Vagina (tissue), 2 donors: Measurements from ENCODE around the gene SIPA1L3. TPM values are rescaled to one million over a fixed set of nuclear protein-coding genes. Genes with fewer than 3 reads are reported as not detected.

Experiments
- DNase-seq, 2 donors: peaks; one replicate each; pipeline ENCODE4 v3.0.0-alpha.2; 2017; ENCODE audit errors: extremely low spot score in 2 of 2
- H3K27ac ChIP-seq: fragments of 200-600 bp; sonication (generic); one replicate; pipeline ENCODE4 v1.5.1; 2019
- H3K27me3 ChIP-seq: fragments of 200-600 bp; sonication (generic); one replicate; pipeline ENCODE4 v1.5.1; 2019
- H3K36me3 ChIP-seq, 2 donors: fragments of 200-600 bp; sonication (generic); one replicate each; pipeline ENCODE4 v1.5.1; 2017 to 2019
- H3K4me1 ChIP-seq: fragments of 200-600 bp; sonication (generic); one replicate; pipeline ENCODE4 v1.5.1; 2019
- H3K4me3 ChIP-seq, 2 donors: fragments of 200-600 bp; sonication (generic); 1 replicate in 1 of 2; 2 replicates in 1 of 2; pipeline ENCODE4 v1.5.1; 2016 to 2019
- H3K9me3 ChIP-seq: fragments of 200-600 bp; sonication (generic); one replicate; pipeline ENCODE4 v1.5.1; 2019
- POLR2A ChIP-seq, 2 donors: fragments of 450-650 bp; IDR thresholded peaks; one replicate each; pipeline ENCODE4 v1.6.1; 2017; ENCODE audit warnings: antibody characterized with exemption in 2 of 2, mild to moderate bottlenecking in 2 of 2, moderate library complexity in 2 of 2
- POLR2AphosphoS5 ChIP-seq, 2 donors: sonication (generic); formaldehyde crosslinking; IDR thresholded peaks; one replicate each; pipeline ENCODE4 v1.9.0; 2017; ENCODE audit warnings: antibody characterized with exemption in 2 of 2, mild to moderate bottlenecking in 2 of 2, low read depth in 1 of 2; ENCODE audit not compliant: insufficient read depth in 1 of 2
- intact Hi-C: fragments of 100-400 bp; cut with DNase I; formaldehyde crosslinking; loops from one replicate; pipeline ENCODE4 v1.15.1; 2023
- total RNA-seq: library from RNA; depleted of rRNA; stranded (reverse); fragments of >200 nt; gene quantifications from one replicate; pipeline ENCODE4 v1.2.3, GENCODE V29; 2016
- TF ChIP-seq, protein P1 (sequence below), 3 experiments: fragments of 450-650 bp in 2 of 3; fragments of 200-600 bp in 1 of 3; sonication (generic) in 1 of 3; IDR thresholded peaks; one replicate each; pipeline ENCODE4 v1.5.1; 2017 to 2019; ENCODE audit warnings: antibody characterized with exemption in 3 of 3, mild to moderate bottlenecking in 2 of 3, moderate library complexity in 2 of 3

Gene SIPA1L3
- total RNA-seq, 1 donor from 2014 or later: 13.0 TPM

- Histone ChIP-seq H3K4me3 (no peak overlapping the region), H3K9me3 (no peaks in the 10 kb centered on the region), H3K27me3 (no peaks in the 10 kb centered on the region), H3K4me1 (no peaks in the 10 kb centered on the region), H3K27ac (no peak overlapping the region), H3K36me3 (peaks cover 0 to 21% of the 10 kb centered on the region in 2 donors)
- intact Hi-C loops: no loop called here
- TF ChIP-seq POLR2AphosphoS5 (IDR thresholded peaks at IDR 0.05; ENCODE audit: insufficient read depth in 1 of 2, low read depth in 1 of 2) (no peak), POLR2A (IDR thresholded peaks at IDR 0.05) (no peak)
- TF ChIP-seq, protein P1, sequence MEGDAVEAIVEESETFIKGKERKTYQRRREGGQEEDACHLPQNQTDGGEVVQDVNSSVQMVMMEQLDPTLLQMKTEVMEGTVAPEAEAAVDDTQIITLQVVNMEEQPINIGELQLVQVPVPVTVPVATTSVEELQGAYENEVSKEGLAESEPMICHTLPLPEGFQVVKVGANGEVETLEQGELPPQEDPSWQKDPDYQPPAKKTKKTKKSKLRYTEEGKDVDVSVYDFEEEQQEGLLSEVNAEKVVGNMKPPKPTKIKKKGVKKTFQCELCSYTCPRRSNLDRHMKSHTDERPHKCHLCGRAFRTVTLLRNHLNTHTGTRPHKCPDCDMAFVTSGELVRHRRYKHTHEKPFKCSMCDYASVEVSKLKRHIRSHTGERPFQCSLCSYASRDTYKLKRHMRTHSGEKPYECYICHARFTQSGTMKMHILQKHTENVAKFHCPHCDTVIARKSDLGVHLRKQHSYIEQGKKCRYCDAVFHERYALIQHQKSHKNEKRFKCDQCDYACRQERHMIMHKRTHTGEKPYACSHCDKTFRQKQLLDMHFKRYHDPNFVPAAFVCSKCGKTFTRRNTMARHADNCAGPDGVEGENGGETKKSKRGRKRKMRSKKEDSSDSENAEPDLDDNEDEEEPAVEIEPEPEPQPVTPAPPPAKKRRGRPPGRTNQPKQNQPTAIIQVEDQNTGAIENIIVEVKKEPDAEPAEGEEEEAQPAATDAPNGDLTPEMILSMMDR (IDR thresholded peaks at IDR 0.05): no peak
- no peak for DNase-seq
Measured at GRCh38 chr19:38099966-38100365, 193.0 kb downstream of the SIPA1L3 start.

DNA sequence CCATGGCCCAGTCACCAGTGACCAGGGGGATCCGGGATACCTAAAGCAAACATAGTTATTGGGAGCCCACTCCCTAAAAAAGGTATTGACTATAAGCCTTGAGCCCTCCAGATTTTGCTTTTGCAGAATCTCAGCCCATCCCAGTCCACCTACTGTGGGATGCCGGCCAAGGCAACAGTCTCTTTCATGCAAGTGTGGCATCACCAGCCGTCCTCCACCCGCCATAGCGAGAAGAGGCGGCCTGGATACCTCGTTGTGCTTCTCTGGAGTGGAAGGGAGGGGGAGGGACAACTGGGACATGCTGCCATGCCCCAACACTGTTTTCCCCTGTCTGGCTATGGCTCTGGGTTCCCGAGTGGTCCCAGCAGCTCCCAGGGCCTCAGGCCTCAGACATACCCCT is 193.6 kb downstream of the SIPA1L3 start:
- H3K4me1 ChIP-seq: no peaks in the 10 kb centered on the region
- TF ChIP-seq POLR2AphosphoS5 (IDR thresholded peaks at IDR 0.05; ENCODE audit: insufficient read depth in 1 of 2, low read depth in 1 of 2): no peak
- TF ChIP-seq, protein P1 (IDR thresholded peaks at IDR 0.05): no peak
- TF ChIP-seq POLR2A (IDR thresholded peaks at IDR 0.05): no peak
- intact Hi-C loops: no loop called here
- no peak overlapping the region for H3K27ac ChIP-seq
- H3K9me3 ChIP-seq: no peaks in the 10 kb centered on the region
- no peak for DNase-seq
- peaks cover 0 to 21% of the 10 kb centered on the region in 2 donors for H3K36me3 ChIP-seq
- H3K27me3 ChIP-seq: no peaks in the 10 kb centered on the region
- no peak overlapping the region for H3K4me3 ChIP-seq

DNA sequence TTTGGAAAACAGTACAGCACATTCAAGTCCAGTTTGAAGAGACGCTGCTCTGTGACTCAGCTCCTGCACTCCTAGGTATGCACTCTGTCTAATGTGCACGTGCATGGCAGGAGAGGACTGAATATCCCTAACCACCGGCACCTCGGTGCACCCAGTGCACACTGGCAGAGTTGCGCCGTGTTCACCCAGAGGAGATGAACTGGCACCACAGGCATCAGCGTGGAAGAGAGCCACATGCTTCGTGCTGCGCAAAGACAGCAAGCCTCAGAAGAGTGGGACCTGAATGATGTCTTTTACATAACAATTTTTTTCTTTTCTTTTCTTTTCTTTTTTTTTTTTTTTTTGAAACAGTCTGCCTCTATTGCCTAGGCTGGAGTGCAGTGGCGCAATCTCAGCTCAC is 194.7 kb downstream of the SIPA1L3 start:
- Histone ChIP-seq H3K4me1 (no peaks in the 10 kb centered on the region), H3K27ac (no peak overlapping the region), H3K36me3 (peaks cover 0 to 21% of the 10 kb centered on the region in 2 donors), H3K4me3 (no peak overlapping the region), H3K9me3 (no peaks in the 10 kb centered on the region), H3K27me3 (no peaks in the 10 kb centered on the region)
- TF ChIP-seq POLR2A (IDR thresholded peaks at IDR 0.05) (no peak), POLR2AphosphoS5 (IDR thresholded peaks at IDR 0.05; ENCODE audit: insufficient read depth in 1 of 2, low read depth in 1 of 2) (no peak)
- TF ChIP-seq, protein P1 (IDR thresholded peaks at IDR 0.05): no peak
- intact Hi-C loops: no loop called here
- no peak for DNase-seq

DNA sequence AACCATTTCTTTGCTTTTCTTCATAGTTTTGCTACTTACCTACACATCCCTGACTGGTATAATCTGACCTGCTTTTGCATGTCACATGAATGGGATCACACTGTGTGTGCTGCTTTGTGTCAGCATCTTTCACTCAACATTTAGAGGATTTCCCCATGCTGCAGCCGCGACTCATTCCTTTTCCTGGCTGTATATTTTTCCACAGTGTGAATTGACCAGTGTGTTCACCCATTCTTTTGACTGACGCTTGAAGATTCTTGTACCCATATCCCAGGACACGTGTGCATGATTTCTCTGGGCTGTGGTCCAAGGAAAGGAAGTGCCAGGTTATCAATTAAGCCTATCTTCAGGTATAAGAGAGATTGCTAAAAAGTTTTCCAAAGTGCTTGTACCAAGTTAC is 198.6 kb downstream of the SIPA1L3 start:
- Histone ChIP-seq H3K4me3 (no peak overlapping the region), H3K9me3 (no peaks in the 10 kb centered on the region), H3K4me1 (no peaks in the 10 kb centered on the region), H3K27me3 (no peaks in the 10 kb centered on the region), H3K27ac (no peak overlapping the region), H3K36me3 (peaks cover 0 to 26% of the 10 kb centered on the region in 2 donors)
- intact Hi-C loops: no loop called here
- no peak for DNase-seq
- TF ChIP-seq POLR2A (IDR thresholded peaks at IDR 0.05): no peak
- TF ChIP-seq POLR2AphosphoS5 (IDR thresholded peaks at IDR 0.05; ENCODE audit: insufficient read depth in 1 of 2, low read depth in 1 of 2): no peak
- TF ChIP-seq, protein P1 (IDR thresholded peaks at IDR 0.05): no peak

DNA sequence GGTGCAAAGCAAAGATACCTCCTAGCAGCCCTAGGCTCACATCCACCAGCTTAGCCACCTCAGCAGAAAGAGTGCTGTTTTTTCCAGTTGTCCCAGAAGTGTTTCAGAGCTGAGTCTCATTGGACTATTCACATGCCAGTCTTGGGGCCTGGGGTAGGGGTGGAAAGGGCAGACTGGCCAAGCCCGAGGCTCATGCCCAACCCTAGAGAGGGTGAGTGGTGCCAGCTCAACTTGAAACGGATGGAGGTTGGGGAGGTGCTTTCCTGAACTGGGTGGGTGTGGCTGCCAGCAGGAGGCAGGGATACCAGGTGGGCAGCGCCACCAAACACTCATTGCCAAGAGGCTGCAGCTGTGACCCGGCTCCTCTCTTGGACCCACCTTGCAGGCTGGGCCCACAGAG is 200.1 kb downstream of the SIPA1L3 start:
- intact Hi-C loops: no loop called here
- H3K4me1 ChIP-seq: no peaks in the 10 kb centered on the region
- DNase-seq: no peak
- no peaks in the 10 kb centered on the region for H3K27me3 ChIP-seq
- TF ChIP-seq POLR2AphosphoS5 (IDR thresholded peaks at IDR 0.05; ENCODE audit: insufficient read depth in 1 of 2, low read depth in 1 of 2): no peak
- TF ChIP-seq, protein P1 (IDR thresholded peaks at IDR 0.05): no peak
- TF ChIP-seq POLR2A (IDR thresholded peaks at IDR 0.05): no peak
- no peak overlapping the region for H3K4me3 ChIP-seq
- H3K36me3 ChIP-seq: peaks cover 0 to 26% of the 10 kb centered on the region in 2 donors
- H3K27ac ChIP-seq: no peak overlapping the region
- H3K9me3 ChIP-seq: no peaks in the 10 kb centered on the region
